ENCODE data around the gene CADM1. TPM values are rescaled to one million over a fixed set of nuclear protein-coding genes. Genes with fewer than 3 reads are reported as not detected.

The CADM1 gene
- total RNA-seq, 2 donors from 2014 or later, result 1.4 to 6.1 TPM

DNA sequence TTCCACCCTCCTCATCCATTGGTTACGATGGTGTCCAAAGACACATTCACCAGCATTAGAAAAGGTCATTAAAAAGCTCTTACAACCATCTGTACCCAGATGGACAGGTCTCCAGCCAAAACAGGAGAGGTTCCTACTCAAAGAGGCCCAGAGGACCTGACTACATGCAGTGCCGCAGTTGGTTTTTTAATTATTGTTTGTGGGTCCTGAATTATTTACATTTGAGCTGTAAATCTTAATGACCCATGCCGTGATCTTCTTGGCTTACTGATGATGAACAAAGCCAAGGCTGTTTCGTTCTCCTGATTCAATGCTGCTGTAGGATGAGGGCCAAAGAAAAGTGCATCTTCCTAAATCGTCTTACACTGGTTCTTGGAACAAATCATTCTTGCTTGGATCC lies 83.7 kb downstream of the CADM1 start:
- no peak for DNase-seq (ENCODE audit: low spot score)
- no peaks in the 10 kb centered on the region for H3K27me3 ChIP-seq (replicated peaks; ENCODE audit: insufficient read depth)
- no peak overlapping the region for H3K4me3 ChIP-seq
- no peaks in the 10 kb centered on the region for H3K36me3 ChIP-seq
- no peak for ATAC-seq (ENCODE audit: insufficient number of reproducible peaks, low FRiP score, low read depth)
- no peaks in the 10 kb centered on the region for H3K4me1 ChIP-seq (ENCODE audit: control insufficient read depth in 1 of 2, low read depth in 2 of 2)
- H3K27ac ChIP-seq, result no peak overlapping the region
- TF ChIP-seq, protein P1, sequence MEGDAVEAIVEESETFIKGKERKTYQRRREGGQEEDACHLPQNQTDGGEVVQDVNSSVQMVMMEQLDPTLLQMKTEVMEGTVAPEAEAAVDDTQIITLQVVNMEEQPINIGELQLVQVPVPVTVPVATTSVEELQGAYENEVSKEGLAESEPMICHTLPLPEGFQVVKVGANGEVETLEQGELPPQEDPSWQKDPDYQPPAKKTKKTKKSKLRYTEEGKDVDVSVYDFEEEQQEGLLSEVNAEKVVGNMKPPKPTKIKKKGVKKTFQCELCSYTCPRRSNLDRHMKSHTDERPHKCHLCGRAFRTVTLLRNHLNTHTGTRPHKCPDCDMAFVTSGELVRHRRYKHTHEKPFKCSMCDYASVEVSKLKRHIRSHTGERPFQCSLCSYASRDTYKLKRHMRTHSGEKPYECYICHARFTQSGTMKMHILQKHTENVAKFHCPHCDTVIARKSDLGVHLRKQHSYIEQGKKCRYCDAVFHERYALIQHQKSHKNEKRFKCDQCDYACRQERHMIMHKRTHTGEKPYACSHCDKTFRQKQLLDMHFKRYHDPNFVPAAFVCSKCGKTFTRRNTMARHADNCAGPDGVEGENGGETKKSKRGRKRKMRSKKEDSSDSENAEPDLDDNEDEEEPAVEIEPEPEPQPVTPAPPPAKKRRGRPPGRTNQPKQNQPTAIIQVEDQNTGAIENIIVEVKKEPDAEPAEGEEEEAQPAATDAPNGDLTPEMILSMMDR (IDR thresholded peaks at IDR 0.05), result no peak
- no peaks in the 10 kb centered on the region for H3K9me3 ChIP-seq

DNA sequence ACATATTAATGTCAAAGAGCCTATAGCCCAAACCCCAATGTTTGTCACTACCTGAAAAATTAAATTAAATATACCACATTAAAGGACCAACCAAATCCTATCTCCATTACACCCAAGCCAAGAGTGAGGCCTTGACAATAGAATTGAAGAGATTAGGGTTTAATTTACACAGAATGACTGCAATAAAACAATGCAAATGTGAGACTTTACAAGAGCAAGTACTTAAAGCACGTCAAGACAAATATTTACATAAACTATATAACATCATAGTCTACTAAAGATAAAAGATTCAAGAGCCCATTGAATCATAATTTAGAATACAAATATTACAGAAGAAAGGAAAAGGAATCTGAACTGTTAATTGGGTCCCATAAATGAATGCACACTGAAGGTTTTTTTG lies 85.6 kb downstream of the CADM1 start:
- no peak for ATAC-seq (ENCODE audit: insufficient number of reproducible peaks, low FRiP score, low read depth)
- DNase-seq (ENCODE audit: low spot score), result no peak
- Histone ChIP-seq H3K4me3 (no peak overlapping the region), H3K27ac (no peak overlapping the region), H3K4me1 (ENCODE audit: control insufficient read depth in 1 of 2, low read depth in 2 of 2) (no peaks in the 10 kb centered on the region), H3K9me3 (no peaks in the 10 kb centered on the region), H3K27me3 (replicated peaks; ENCODE audit: insufficient read depth) (no peaks in the 10 kb centered on the region), H3K36me3 (no peaks in the 10 kb centered on the region)
- TF ChIP-seq, protein P1 (IDR thresholded peaks at IDR 0.05), result no peak

DNA sequence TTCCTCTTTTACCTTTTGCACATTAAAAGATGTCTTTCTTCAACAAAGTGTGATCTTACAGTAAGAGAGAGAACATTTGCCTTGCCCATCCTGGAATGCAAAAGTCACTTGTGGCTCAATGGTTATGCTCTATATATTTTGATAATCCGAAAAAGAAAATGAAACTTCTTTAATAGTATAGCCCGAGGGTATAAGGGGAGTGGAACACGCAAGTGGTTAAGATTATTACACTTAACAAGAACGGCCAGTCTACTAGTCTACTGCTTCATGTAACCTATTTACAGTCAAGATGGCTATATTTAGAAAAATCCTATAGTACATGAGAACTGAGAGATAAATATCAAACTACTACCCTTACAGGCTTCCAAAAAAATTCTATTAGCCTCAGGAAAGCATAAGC lies 86.1 kb downstream of the CADM1 start:
- Histone ChIP-seq H3K4me1 (ENCODE audit: control insufficient read depth in 1 of 2, low read depth in 2 of 2) (no peaks in the 10 kb centered on the region), H3K27ac (no peak overlapping the region), H3K27me3 (replicated peaks; ENCODE audit: insufficient read depth) (no peaks in the 10 kb centered on the region), H3K36me3 (no peaks in the 10 kb centered on the region), H3K4me3 (no peak overlapping the region), H3K9me3 (no peaks in the 10 kb centered on the region)
- TF ChIP-seq, protein P1 (IDR thresholded peaks at IDR 0.05), result no peak
- ATAC-seq (ENCODE audit: insufficient number of reproducible peaks, low FRiP score, low read depth), result no peak
- no peak for DNase-seq (ENCODE audit: low spot score)

DNA sequence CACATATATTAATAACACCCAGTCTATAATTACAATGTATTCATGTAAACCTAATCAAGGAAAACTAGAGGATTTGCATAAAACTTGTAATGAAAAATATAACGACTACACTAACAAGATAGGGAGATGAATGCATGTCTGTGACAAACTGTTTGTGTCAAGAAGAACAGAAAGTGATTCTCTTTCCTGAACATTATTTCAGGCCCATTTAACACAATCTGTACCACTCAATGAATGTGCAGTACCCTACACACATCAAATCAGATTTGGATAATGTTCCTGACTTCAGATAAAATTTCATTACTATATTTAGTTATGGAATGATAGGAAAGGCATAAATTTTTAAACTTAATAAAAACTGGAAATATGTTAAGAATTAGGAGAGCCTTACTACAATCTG lies 93.1 kb downstream of the CADM1 start:
- no peak for DNase-seq (ENCODE audit: low spot score)
- H3K4me1 ChIP-seq (ENCODE audit: control insufficient read depth in 1 of 2, low read depth in 2 of 2), result peaks cover 8 to 21% of the 10 kb centered on the region in 2 donors
- no peak overlapping the region for H3K4me3 ChIP-seq
- TF ChIP-seq, protein P1 (IDR thresholded peaks at IDR 0.05), result no peak
- H3K36me3 ChIP-seq, result no peaks in the 10 kb centered on the region
- no peak overlapping the region for H3K27ac ChIP-seq
- H3K27me3 ChIP-seq (replicated peaks; ENCODE audit: insufficient read depth), result no peaks in the 10 kb centered on the region
- ATAC-seq (ENCODE audit: insufficient number of reproducible peaks, low FRiP score, low read depth), result no peak
- H3K9me3 ChIP-seq, result no peaks in the 10 kb centered on the region

DNA sequence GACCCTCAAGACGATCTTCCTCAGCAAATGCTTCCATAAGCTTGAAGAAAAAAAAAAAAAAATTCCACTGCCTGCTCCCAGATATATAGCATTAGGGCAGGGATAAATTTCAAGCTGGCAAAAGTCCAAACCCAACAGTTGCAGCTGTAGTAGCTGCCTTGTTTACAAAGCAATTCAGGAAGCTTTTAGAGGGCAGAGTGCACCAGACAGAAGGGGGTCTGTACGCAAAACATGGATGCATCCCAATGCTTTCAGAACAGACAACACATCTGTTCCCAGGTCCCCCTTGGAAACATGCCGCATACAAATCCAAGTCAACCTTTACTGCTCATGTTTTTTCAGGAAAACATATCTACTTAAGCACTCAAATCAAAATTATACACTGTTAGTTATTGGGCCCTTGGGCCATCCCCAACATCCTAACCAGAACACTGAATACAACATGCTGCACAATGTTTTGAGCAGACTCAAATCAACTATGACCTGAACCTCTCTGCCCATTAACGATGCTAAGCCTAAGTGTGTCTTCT lies 94.5 kb downstream of the CADM1 start:
- DNase-seq (ENCODE audit: low spot score), result no peak
- Histone ChIP-seq H3K4me1 (ENCODE audit: control insufficient read depth in 1 of 2, low read depth in 2 of 2) (peaks cover 8 to 21% of the 10 kb centered on the region in 2 donors), H3K4me3 (no peak overlapping the region), H3K36me3 (no peaks in the 10 kb centered on the region), H3K27me3 (replicated peaks; ENCODE audit: insufficient read depth) (no peaks in the 10 kb centered on the region), H3K9me3 (no peaks in the 10 kb centered on the region), H3K27ac (no peak overlapping the region)
- TF ChIP-seq, protein P1 (IDR thresholded peaks at IDR 0.05), result no peak
- no peak for ATAC-seq (ENCODE audit: insufficient number of reproducible peaks, low FRiP score, low read depth)
